Uterus (tissue), 2 donors: Measurements from ENCODE around the gene LCN1.

ENCODE experiments used
- CTCF ChIP-seq, 4 experiments: fragments of 200-600 bp in 2 of 4; fragments of 450-650 bp in 2 of 4; sonication (generic) in 2 of 4; IDR thresholded peaks; one replicate each; pipeline ENCODE4 v1.5.1; 2016 to 2019; ENCODE audit warnings: antibody characterized with exemption in 4 of 4, mild to moderate bottlenecking in 2 of 4, moderate library complexity in 1 of 4
- POLR2A ChIP-seq, 2 donors: fragments of 450-650 bp; IDR thresholded peaks; one replicate each; pipeline ENCODE4 v1.6.1; 2016; ENCODE audit warnings: antibody characterized with exemption in 2 of 2, mild to moderate bottlenecking in 1 of 2, moderate library complexity in 1 of 2

GRCh38 chr9:135508211-135508820 lies 12.9 kb upstream of the LCN1 start:
- TF ChIP-seq CTCF (IDR thresholded peaks at IDR 0.05): no peak
- no peak for TF ChIP-seq POLR2A (IDR thresholded peaks at IDR 0.05)
